Brain microvascular endothelial cell (primary cell): ENCODE results near the gene DMBT1.

Experiments used
- DNase-seq: peaks from one replicate; pipeline ENCODE4 v3.0.0-alpha.2; 2020
- H3K27ac ChIP-seq: fragments of 250-450 bp; sonication (Bioruptor Pico); 2 replicates; pipeline ENCODE4 v1.5.1; 2020; ENCODE audit warnings: mild to moderate bottlenecking, moderate library complexity
- H3K27me3 ChIP-seq: fragments of 250-450 bp; sonication (Bioruptor Pico); replicated peaks from 2 replicates; pipeline ENCODE4 v1.5.1; 2020; ENCODE audit warnings: mild to moderate bottlenecking
- H3K36me3 ChIP-seq: fragments of 250-450 bp; sonication (Bioruptor Pico); replicated peaks from 2 replicates; pipeline ENCODE4 v1.5.1; 2020; ENCODE audit warnings: mild to moderate bottlenecking
- H3K4me3 ChIP-seq: 2 replicates; pipeline ENCODE4 v1.5.1; 2011; ENCODE audit warnings: low read depth, mild to moderate bottlenecking, control low read depth, low read length, moderate library complexity
- CTCF ChIP-seq: IDR thresholded peaks from 2 replicates; pipeline ENCODE4 v1.5.1; 2011; ENCODE audit warnings: low read depth, mild to moderate bottlenecking, moderate library complexity, low read length, control low read depth, inconsistent platforms; ENCODE audit errors: missing control alignments
- in situ Hi-C: cut with HindIII; loops from 2 replicates; pipeline ENCODE4 v1.10.0; 2017; ENCODE audit warnings: low sequenced_read_pairs, low pct_ligation_motif_present

DMBT1 gene

GRCh38 chr10:122554131-122555036 is 6.2 kb upstream of the DMBT1 start:
- H3K36me3 ChIP-seq = no peaks in the 10 kb centered on the region
- H3K27ac ChIP-seq = no peak overlapping the region
- DNase-seq = no peak
- no peak overlapping the region for H3K4me3 ChIP-seq
- in situ Hi-C loops = no loop called here
- no peaks in the 10 kb centered on the region for H3K27me3 ChIP-seq
- no peak for TF ChIP-seq CTCF

- Histone ChIP-seq H3K36me3 (no peaks in the 10 kb centered on the region), H3K27me3 (no peaks in the 10 kb centered on the region), H3K4me3 (no peak overlapping the region), H3K27ac (no peak overlapping the region)
- in situ Hi-C loops = no loop called here
- no peak for DNase-seq
- TF ChIP-seq CTCF = no peak
Observed at GRCh38 chr10:122555442-122555841, 5.1 kb upstream of the DMBT1 start.

- Histone ChIP-seq H3K4me3 (no peak overlapping the region), H3K27me3 (peaks cover under 1% of the 10 kb centered on the region), H3K36me3 (no peaks in the 10 kb centered on the region), H3K27ac (no peak overlapping the region)
- DNase-seq = no peak
- in situ Hi-C loops = no loop called here
- no peak for TF ChIP-seq CTCF
Observed at GRCh38 chr10:122557516-122557915, 3.0 kb upstream of the DMBT1 start.

- TF ChIP-seq CTCF = no peak
- in situ Hi-C loops = no loop called here
- H3K36me3 ChIP-seq = no peaks in the 10 kb centered on the region
- H3K4me3 ChIP-seq = no peak overlapping the region
- DNase-seq = no peak
- H3K27ac ChIP-seq = no peak overlapping the region
- peaks cover 5% of the 10 kb centered on the region for H3K27me3 ChIP-seq
Observed at GRCh38 chr10:122558452-122558851, 2.1 kb upstream of the DMBT1 start.

GRCh38 chr10:122559228-122559627 is 1.3 kb upstream of the DMBT1 start:
- in situ Hi-C loops = no loop called here
- peaks cover 5% of the 10 kb centered on the region for H3K27me3 ChIP-seq
- H3K27ac ChIP-seq = no peak overlapping the region
- H3K4me3 ChIP-seq = no peak overlapping the region
- H3K36me3 ChIP-seq = no peaks in the 10 kb centered on the region
- DNase-seq = no peak
- no peak for TF ChIP-seq CTCF
